CD14-positive monocyte (primary cell): ENCODE measurements around the gene EPB41L4A. TPM values are rescaled to one million over a fixed set of nuclear protein-coding genes. Genes with fewer than 3 reads are reported as not detected.

Source experiments
- DNase-seq, 3 donors: peaks; one replicate each; pipeline ENCODE4 v3.0.0-alpha.2; 2011 to 2022
- H2AFZ ChIP-seq: 2 replicates; pipeline ENCODE4 v1.6.0; 2012; ENCODE audit warnings: mild to moderate bottlenecking, low read depth, low read length, inconsistent platforms; ENCODE audit not compliant: insufficient read depth, poor library complexity, severe bottlenecking
- H3K27ac ChIP-seq, 2 donors: 1 replicate in 1 of 2; 2 replicates in 1 of 2; pipeline ENCODE4 v1.5.1; 2012 to 2013; ENCODE audit warnings: low read length in 2 of 2, control low read depth in 1 of 2, inconsistent platforms in 1 of 2, low read depth in 1 of 2, mild to moderate bottlenecking in 1 of 2
- H3K27me3 ChIP-seq, 2 donors: one replicate each; pipeline versions ENCODE4 v1.6.0 to v1.6.1; 2011 to 2013; ENCODE audit warnings: low read length in 2 of 2; ENCODE audit not compliant: control insufficient read depth in 2 of 2, insufficient read depth in 2 of 2
- H3K36me3 ChIP-seq, 2 donors: replicated peaks in 1 of 2; 1 replicate in 1 of 2; 2 replicates in 1 of 2; pipeline versions ENCODE4 v1.5.1 to v1.6.1; 2012 to 2013; ENCODE audit warnings: low read length in 2 of 2, control low read depth in 1 of 2, inconsistent platforms in 1 of 2, mild to moderate bottlenecking in 1 of 2; ENCODE audit not compliant: insufficient read depth in 2 of 2, control insufficient read depth in 1 of 2
- H3K4me1 ChIP-seq, 2 donors: 1 replicate in 1 of 2; 2 replicates in 1 of 2; pipeline versions ENCODE4 v1.5.1 to v1.6.1; 2012 to 2013; ENCODE audit warnings: low read length in 2 of 2, control low read depth in 1 of 2, inconsistent platforms in 1 of 2, mild to moderate bottlenecking in 1 of 2, moderate library complexity in 1 of 2; ENCODE audit not compliant: insufficient read depth in 2 of 2, control insufficient read depth in 1 of 2
- H3K4me2 ChIP-seq: replicated peaks from 2 replicates; pipeline ENCODE3; 2012; ENCODE audit warnings: low read length, moderate library complexity, mild to moderate bottlenecking; ENCODE audit not compliant: poor library complexity, severe bottlenecking; ENCODE audit errors: extremely low read depth
- H3K4me3 ChIP-seq, 3 experiments: fragments of 200-600 bp in 1 of 3; sonication (generic) in 1 of 3; replicated peaks in 1 of 3; 1 replicate in 2 of 3; 2 replicates in 1 of 3; pipeline ENCODE4 v1.5.1; 2011 to 2013; ENCODE audit warnings: low read length in 3 of 3, mild to moderate bottlenecking in 3 of 3, control low read depth in 2 of 3, low read depth in 2 of 3, inconsistent platforms in 1 of 3, moderate library complexity in 1 of 3
- H3K79me2 ChIP-seq: 2 replicates; pipeline ENCODE4 v1.6.0; 2012; ENCODE audit warnings: mild to moderate bottlenecking, control low read depth, inconsistent platforms, low read length, moderate library complexity; ENCODE audit not compliant: insufficient read depth
- H3K9ac ChIP-seq: 2 replicates; pipeline ENCODE4 v1.6.0; 2017; ENCODE audit warnings: low read length, mild to moderate bottlenecking; ENCODE audit not compliant: insufficient read depth, poor library complexity, severe bottlenecking
- H3K9me3 ChIP-seq, 2 donors: replicated peaks in 1 of 2; 1 replicate in 1 of 2; 2 replicates in 1 of 2; pipeline versions ENCODE4 v1.5.1 to v1.6.1; 2012 to 2013; ENCODE audit warnings: low read length in 2 of 2, control low read depth in 1 of 2; ENCODE audit not compliant: control insufficient read depth in 1 of 2, insufficient read depth in 1 of 2
- H4K20me1 ChIP-seq: 2 replicates; pipeline ENCODE4 v1.6.0; 2012; ENCODE audit warnings: mild to moderate bottlenecking, low read length, control low read depth, moderate library complexity; ENCODE audit not compliant: insufficient read depth
- H3K27ac Mint-ChIP-seq, 7 donors: one replicate each; pipeline ENCODE4 v1.8.0; 2020; ENCODE audit warnings: mild to moderate bottlenecking in 7 of 7, mixed read lengths in 7 of 7, moderate library complexity in 6 of 7, inconsistent platforms in 2 of 7
- H3K27me3 Mint-ChIP-seq, 3 donors: one replicate each; pipeline ENCODE4 v1.8.0; 2021 to 2022; ENCODE audit warnings: low read depth in 3 of 3, mild to moderate bottlenecking in 3 of 3, mixed read lengths in 3 of 3, moderate library complexity in 3 of 3, inconsistent platforms in 1 of 3
- H3K36me3 Mint-ChIP-seq, 2 donors: one replicate each; pipeline ENCODE4 v1.8.0; 2020; ENCODE audit warnings: mixed read lengths in 2 of 2, inconsistent platforms in 1 of 2, mild to moderate bottlenecking in 1 of 2
- H3K4me1 Mint-ChIP-seq: one replicate; pipeline ENCODE4 v1.8.0; 2020; ENCODE audit warnings: mild to moderate bottlenecking, mixed read lengths
- H3K4me3 Mint-ChIP-seq, 2 donors: one replicate each; pipeline ENCODE4 v1.8.0; 2020; ENCODE audit warnings: mild to moderate bottlenecking in 2 of 2, mixed read lengths in 2 of 2, moderate library complexity in 1 of 2
- H3K9me3 Mint-ChIP-seq, 7 donors: one replicate each; pipeline ENCODE4 v1.8.0; 2020 to 2022; ENCODE audit warnings: mixed read lengths in 7 of 7, mild to moderate bottlenecking in 6 of 7, moderate library complexity in 6 of 7, inconsistent platforms in 2 of 7
- WGBS: methylation state at CpG from one replicate; pipeline ENCODE4 v1.1.5; 2013; ENCODE audit warnings: missing lambda C conversion rate; ENCODE audit not compliant: insufficient coverage; 5-methylcytosine and 5-hydroxymethylcytosine counted together
- intact Hi-C, 2 donors: fragments of 100-400 bp; cut with micrococcal nuclease; formaldehyde crosslinking; loops; one replicate each; pipeline versions ENCODE4 v1.15.0 to v1.15.1; 2023
- polyA minus RNA-seq: library from RNA; depleted of rRNA, polyadenylated mRNA; stranded (reverse); fragments of >200 nt; gene quantifications from 2 replicates; pipeline ENCODE4 v1.2.3, GENCODE V29; 2012
- polyA plus RNA-seq, 3 donors: library from polyadenylated mRNA; depleted of rRNA in 1 of 3; unstranded in 2 of 3; stranded (reverse) in 1 of 3; fragments of 300-500 nt in 2 of 3; fragments of >200 nt in 1 of 3; fragmentation: Illumina TruSeq in 2 of 3; gene quantifications; 1 replicate in 2 of 3; 2 replicates in 1 of 3; pipeline ENCODE4 v1.2.3, GENCODE V29; 2012 to 2021
- total RNA-seq, 12 experiments: library from RNA in 1 of 12; stranded (reverse) in 1 of 12; fragments of 120-200 nt in 1 of 12; gene quantifications; one replicate each; pipeline ENCODE4 v1.2.4 and lab custom pipeline; 2013 to 2026; ENCODE audit warnings: mixed read lengths in 6 of 12, inconsistent platforms in 1 of 12
- TF ChIP-seq, protein P1 (sequence below): fragments of 200-600 bp; IDR thresholded peaks from one replicate; pipeline ENCODE4 v1.8.0; 2022; ENCODE audit warnings: antibody characterized with exemption, mild to moderate bottlenecking

EPB41L4A gene, protein sequence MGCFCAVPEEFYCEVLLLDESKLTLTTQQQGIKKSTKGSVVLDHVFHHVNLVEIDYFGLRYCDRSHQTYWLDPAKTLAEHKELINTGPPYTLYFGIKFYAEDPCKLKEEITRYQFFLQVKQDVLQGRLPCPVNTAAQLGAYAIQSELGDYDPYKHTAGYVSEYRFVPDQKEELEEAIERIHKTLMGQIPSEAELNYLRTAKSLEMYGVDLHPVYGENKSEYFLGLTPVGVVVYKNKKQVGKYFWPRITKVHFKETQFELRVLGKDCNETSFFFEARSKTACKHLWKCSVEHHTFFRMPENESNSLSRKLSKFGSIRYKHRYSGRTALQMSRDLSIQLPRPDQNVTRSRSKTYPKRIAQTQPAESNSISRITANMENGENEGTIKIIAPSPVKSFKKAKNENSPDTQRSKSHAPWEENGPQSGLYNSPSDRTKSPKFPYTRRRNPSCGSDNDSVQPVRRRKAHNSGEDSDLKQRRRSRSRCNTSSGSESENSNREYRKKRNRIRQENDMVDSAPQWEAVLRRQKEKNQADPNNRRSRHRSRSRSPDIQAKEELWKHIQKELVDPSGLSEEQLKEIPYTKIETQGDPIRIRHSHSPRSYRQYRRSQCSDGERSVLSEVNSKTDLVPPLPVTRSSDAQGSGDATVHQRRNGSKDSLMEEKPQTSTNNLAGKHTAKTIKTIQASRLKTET
- total RNA-seq (2013): 0.27 TPM
- polyA plus RNA-seq: under 1 TPM in 2 of 3 donors, not detected in 1; 0.01 to 0.05 TPM
- polyA minus RNA-seq: not detected in 2 replicates
- 0 to 5.0 (median 0.35) reads per million in 11 experiments for total RNA-seq (lab: John Stamatoyannopoulos, UW)

DNA sequence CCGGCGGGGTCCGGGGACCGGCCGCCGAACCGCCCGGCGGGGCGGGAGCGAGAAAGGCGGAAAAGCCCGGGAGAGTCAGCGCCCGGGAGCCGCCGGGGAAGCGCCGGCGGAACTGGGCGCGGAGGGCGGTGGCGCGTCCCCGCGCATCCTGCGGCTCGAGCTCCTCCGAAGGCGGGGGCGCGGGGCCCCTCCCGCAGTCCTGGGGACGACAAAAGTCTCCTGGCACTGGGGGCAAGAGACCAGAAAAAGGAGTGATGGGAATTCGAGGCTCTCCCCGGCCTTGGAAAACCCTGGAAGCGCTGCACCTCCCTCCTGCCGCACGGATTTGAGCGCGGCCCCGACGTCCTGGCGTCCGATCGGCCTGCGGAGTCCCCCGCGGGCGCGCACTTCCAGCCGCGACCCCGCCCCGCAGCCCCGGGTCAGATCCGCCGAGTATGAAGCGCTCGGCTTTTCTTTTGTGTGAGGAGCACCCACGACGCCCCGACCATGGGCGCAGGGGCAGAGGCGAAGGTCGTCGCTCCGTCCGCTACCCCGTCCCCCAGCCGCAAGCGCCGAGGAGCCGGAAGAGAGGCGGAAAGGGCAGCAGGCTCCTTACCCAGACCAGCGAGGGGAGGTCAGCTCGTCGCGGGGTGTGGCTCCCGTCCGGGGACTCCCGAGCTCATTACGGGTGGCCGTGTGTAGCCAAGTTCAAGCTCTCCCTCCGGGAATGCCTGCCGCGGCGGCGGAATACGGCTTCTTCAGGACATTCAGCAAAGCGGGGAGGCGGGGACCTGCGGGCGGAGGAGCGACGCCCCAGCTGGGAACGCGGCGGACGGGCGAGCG is at the start of gene EPB41L4A:
EPB41L4A (minus strand) TSS at position 114 of the 822 bp plus-strand sequence. CDS start 238 bp downstream, outside the sequence.
- H3K27me3 Mint-ChIP-seq: peaks cover 54 to 79% (median 59%) of the 10 kb centered on the region in 3 donors
- peak within 1 kb of the TSS; percentile 15 for H3K9ac ChIP-seq

More for the DNA sequence above, at the start of gene EPB41L4A:
- Mint-ChIP-seq H3K4me3 (peak within 1 kb of the TSS; percentile 79 to 87), H3K27ac (no peak within 1 kb of the TSS), H3K4me1 (peaks cover 18% of the 10 kb centered on the region), H3K9me3 (peaks cover 0 to 9% (median 3%) of the 10 kb centered on the region in 7 donors), H3K36me3 (no peaks in the 10 kb centered on the region)
- peak within 1 kb of the TSS; percentile 39 to 75 (median 42) for H3K4me3 ChIP-seq
- H3K36me3 ChIP-seq: no peaks in the 10 kb centered on the region
- no peak within 1 kb of the TSS for H3K27ac ChIP-seq
- intact Hi-C loops: loop anchor here in 1 of 2 donors (10.0 kb wide), 1 partner anchor 245 kb away; no protein-coding TSS in a partner anchor
- H3K9me3 ChIP-seq: peaks cover 0 to 26% of the 10 kb centered on the region in 2 donors
- no peaks in the 10 kb centered on the region for H4K20me1 ChIP-seq
- H2AFZ ChIP-seq: peak within 1 kb of the TSS; percentile 77
- TF ChIP-seq, protein P1, sequence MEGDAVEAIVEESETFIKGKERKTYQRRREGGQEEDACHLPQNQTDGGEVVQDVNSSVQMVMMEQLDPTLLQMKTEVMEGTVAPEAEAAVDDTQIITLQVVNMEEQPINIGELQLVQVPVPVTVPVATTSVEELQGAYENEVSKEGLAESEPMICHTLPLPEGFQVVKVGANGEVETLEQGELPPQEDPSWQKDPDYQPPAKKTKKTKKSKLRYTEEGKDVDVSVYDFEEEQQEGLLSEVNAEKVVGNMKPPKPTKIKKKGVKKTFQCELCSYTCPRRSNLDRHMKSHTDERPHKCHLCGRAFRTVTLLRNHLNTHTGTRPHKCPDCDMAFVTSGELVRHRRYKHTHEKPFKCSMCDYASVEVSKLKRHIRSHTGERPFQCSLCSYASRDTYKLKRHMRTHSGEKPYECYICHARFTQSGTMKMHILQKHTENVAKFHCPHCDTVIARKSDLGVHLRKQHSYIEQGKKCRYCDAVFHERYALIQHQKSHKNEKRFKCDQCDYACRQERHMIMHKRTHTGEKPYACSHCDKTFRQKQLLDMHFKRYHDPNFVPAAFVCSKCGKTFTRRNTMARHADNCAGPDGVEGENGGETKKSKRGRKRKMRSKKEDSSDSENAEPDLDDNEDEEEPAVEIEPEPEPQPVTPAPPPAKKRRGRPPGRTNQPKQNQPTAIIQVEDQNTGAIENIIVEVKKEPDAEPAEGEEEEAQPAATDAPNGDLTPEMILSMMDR: no peak
- under 1% methylated on average over 103 of the region's 103 CpGs for WGBS
- DNase-seq: no peak
- H3K27me3 ChIP-seq: peaks cover 57 to 82% of the 10 kb centered on the region in 2 donors
- no peaks in the 10 kb centered on the region for H3K79me2 ChIP-seq
- peak within 1 kb of the TSS; percentile 89 for H3K4me2 ChIP-seq
- H3K4me1 ChIP-seq: peaks cover 20 to 26% of the 10 kb centered on the region in 2 donors
